Thoracic aorta (tissue), 2 donors: Measurements from ENCODE around the gene MAPK11. TPM values are rescaled to one million over a fixed set of nuclear protein-coding genes. Genes with fewer than 3 reads are reported as not detected.

ENCODE experiments used
- ATAC-seq: fragments of 150-250 bp; one replicate; pipeline ENCODE4 v1.8.0; 2017; ENCODE audit warnings: low read depth; ENCODE audit not compliant: insufficient number of reproducible peaks, low FRiP score
- DNase-seq: peaks from one replicate; pipeline ENCODE4 v3.0.0-alpha.2; 2020; ENCODE audit warnings: low spot score
- H3K27ac ChIP-seq, 2 donors: fragments of 200-600 bp; sonication (generic); 1 replicate in 1 of 2; 2 replicates in 1 of 2; pipeline ENCODE4 v1.5.1; 2016; ENCODE audit warnings: mild to moderate bottlenecking in 2 of 2, moderate library complexity in 2 of 2
- H3K27me3 ChIP-seq: fragments of 200-600 bp; sonication (generic); replicated peaks from 2 replicates; pipeline ENCODE4 v1.6.0; 2016; ENCODE audit warnings: mild to moderate bottlenecking; ENCODE audit not compliant: insufficient read depth
- H3K36me3 ChIP-seq: fragments of 200-600 bp; sonication (generic); one replicate; pipeline ENCODE4 v1.5.1; 2016
- H3K4me1 ChIP-seq, 2 donors: fragments of 200-600 bp; sonication (generic); 1 replicate in 1 of 2; 2 replicates in 1 of 2; pipeline versions ENCODE4 v1.5.1 to v1.6.0; 2016; ENCODE audit warnings: low read depth in 2 of 2, mild to moderate bottlenecking in 1 of 2; ENCODE audit not compliant: control insufficient read depth in 1 of 2
- H3K4me3 ChIP-seq: fragments of 200-600 bp; sonication (generic); 2 replicates; pipeline ENCODE4 v1.5.1; 2016; ENCODE audit warnings: mild to moderate bottlenecking
- H3K9me3 ChIP-seq: fragments of 200-600 bp; sonication (generic); 2 replicates; pipeline ENCODE4 v1.5.1; 2016
- total RNA-seq, 2 donors: library from RNA; depleted of rRNA; stranded (reverse); fragments of >200 nt; gene quantifications; one replicate each; pipeline versions ENCODE4 v1.1.0 to v1.2.3, GENCODE V29; 2016
- TF ChIP-seq, protein P1 (sequence below): fragments of 200-600 bp; sonication (generic); IDR thresholded peaks from one replicate; pipeline ENCODE4 v1.5.1; 2019; ENCODE audit warnings: antibody characterized with exemption

MAPK11 gene
- total RNA-seq, 2 donors from 2014 or later, result 5.8 to 8.8 TPM

DNA sequence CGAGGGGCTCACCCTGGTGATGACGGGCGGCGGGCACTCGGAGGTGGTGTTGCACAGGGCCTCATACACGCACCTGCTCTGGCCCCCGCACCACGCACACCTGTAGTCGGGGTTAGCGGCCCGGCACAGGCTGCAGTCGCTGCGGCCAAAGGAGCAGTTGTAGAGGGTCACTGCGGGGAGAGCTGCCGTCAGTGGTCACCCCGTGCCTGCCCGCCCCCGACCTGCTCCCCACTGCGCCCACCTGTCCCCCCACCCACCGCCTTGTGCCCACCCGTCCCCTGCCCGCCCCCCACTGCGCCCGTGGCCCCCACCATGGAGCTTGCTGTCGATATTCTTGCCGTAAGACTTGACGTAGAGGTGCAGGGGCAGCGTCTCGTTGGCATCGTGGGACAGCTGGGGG lies 13.6 kb upstream of the MAPK11 start:
- TF ChIP-seq, protein P1, sequence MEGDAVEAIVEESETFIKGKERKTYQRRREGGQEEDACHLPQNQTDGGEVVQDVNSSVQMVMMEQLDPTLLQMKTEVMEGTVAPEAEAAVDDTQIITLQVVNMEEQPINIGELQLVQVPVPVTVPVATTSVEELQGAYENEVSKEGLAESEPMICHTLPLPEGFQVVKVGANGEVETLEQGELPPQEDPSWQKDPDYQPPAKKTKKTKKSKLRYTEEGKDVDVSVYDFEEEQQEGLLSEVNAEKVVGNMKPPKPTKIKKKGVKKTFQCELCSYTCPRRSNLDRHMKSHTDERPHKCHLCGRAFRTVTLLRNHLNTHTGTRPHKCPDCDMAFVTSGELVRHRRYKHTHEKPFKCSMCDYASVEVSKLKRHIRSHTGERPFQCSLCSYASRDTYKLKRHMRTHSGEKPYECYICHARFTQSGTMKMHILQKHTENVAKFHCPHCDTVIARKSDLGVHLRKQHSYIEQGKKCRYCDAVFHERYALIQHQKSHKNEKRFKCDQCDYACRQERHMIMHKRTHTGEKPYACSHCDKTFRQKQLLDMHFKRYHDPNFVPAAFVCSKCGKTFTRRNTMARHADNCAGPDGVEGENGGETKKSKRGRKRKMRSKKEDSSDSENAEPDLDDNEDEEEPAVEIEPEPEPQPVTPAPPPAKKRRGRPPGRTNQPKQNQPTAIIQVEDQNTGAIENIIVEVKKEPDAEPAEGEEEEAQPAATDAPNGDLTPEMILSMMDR, result no peak
- Histone ChIP-seq H3K9me3 (no peaks in the 10 kb centered on the region), H3K4me1 (no peaks in the 10 kb centered on the region), H3K36me3 (peaks cover 84% of the 10 kb centered on the region), H3K27me3 (no peaks in the 10 kb centered on the region), H3K27ac (no peak overlapping the region), H3K4me3 (no peak overlapping the region)
- DNase-seq (no peak), ATAC-seq (no peak)

DNA sequence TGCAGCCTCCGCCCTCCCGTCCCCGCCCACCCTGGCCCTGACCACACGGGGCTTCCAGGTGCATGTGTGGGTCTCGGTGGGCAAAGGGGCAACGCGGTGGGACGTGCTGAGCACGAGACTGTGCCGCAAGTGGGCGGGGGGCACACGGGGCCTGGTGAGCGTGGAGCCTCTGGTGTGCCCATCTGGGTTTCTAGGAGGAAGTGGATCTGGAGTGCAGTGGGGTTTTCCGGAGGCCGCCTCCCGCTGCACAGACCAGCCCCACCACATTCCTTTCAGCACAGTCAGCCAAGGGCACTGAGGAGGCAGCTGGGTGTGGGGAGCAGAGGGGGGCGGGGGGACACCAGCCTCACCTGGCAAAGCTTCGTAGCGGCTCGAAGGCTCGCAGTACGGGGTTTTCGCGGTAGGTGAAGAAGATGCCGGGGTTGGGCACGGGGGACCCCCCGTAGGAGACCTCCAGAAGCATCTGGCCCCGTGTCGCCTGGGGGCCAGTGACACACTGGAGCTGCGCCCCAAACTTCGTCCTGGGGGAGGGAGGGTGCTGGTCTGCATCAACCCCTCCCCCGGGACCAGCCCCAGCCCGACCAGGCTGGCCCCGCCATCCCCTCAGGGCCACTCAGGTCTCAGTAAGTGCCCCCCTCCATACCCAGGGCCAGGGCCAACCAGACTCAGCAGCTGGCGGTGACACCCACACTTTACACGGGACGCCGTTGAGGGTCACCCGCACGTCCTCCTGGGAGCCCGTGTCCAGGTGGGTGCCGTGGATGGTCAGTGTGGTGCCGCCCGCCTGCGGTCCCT lies 12.4 kb upstream of the MAPK11 start:
- H3K27me3 ChIP-seq, result no peaks in the 10 kb centered on the region
- ATAC-seq, result no peak
- peaks cover 84% of the 10 kb centered on the region for H3K36me3 ChIP-seq
- TF ChIP-seq, protein P1, result no peak
- H3K27ac ChIP-seq, result no peak overlapping the region
- H3K9me3 ChIP-seq, result no peaks in the 10 kb centered on the region
- no peak for DNase-seq
- H3K4me3 ChIP-seq, result no peak overlapping the region
- no peaks in the 10 kb centered on the region for H3K4me1 ChIP-seq

DNA sequence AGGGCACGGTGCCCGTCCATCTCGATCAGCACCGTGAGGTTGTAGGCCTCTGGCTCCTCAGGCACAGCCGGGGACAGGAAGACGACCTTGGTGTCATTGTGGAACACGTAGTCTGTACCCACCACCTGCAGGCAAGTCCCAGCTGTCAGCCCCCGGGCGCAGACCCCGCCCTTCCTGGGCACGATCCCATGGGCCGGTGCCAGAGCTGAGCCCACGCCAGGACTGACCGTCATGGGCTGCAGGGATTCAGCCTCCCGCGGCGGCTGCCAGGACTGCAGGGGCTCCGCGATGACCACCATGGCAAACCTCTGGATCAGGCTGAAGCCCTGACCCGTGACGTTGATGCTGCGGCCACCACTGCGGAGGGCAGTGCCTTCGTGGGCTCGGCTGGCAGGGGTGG lies 11.8 kb upstream of the MAPK11 start:
- no peaks in the 10 kb centered on the region for H3K4me1 ChIP-seq
- ATAC-seq (no peak), DNase-seq (no peak)
- no peaks in the 10 kb centered on the region for H3K9me3 ChIP-seq
- H3K27ac ChIP-seq, result no peak overlapping the region
- H3K4me3 ChIP-seq, result no peak overlapping the region
- H3K27me3 ChIP-seq, result no peaks in the 10 kb centered on the region
- TF ChIP-seq, protein P1, result no peak
- peaks cover 84% of the 10 kb centered on the region for H3K36me3 ChIP-seq

DNA sequence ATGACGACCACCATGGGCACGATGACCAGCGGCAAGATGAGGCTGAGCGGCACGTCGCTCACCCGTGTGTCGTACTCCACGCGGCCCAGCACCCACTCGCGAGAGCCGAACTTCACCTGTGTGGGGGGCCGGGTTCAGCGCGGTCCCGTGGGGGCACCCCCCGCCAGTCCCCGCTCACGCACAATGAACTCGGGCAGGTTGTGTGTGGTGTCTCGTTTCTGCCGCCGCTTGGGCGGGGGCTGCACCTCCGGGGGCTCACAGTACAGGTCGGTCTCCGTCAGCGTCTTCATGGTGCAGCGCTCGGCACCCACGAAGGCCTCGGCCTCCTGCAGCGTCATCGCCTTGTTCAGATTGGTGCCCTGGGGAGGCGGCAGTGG lies 11.2 kb upstream of the MAPK11 start:
- Histone ChIP-seq H3K4me3 (no peak overlapping the region), H3K27me3 (no peaks in the 10 kb centered on the region), H3K9me3 (no peaks in the 10 kb centered on the region), H3K4me1 (no peaks in the 10 kb centered on the region), H3K27ac (no peak overlapping the region), H3K36me3 (peaks cover 82% of the 10 kb centered on the region)
- DNase-seq, result no peak
- TF ChIP-seq, protein P1, result no peak
- ATAC-seq, result no peak

DNA sequence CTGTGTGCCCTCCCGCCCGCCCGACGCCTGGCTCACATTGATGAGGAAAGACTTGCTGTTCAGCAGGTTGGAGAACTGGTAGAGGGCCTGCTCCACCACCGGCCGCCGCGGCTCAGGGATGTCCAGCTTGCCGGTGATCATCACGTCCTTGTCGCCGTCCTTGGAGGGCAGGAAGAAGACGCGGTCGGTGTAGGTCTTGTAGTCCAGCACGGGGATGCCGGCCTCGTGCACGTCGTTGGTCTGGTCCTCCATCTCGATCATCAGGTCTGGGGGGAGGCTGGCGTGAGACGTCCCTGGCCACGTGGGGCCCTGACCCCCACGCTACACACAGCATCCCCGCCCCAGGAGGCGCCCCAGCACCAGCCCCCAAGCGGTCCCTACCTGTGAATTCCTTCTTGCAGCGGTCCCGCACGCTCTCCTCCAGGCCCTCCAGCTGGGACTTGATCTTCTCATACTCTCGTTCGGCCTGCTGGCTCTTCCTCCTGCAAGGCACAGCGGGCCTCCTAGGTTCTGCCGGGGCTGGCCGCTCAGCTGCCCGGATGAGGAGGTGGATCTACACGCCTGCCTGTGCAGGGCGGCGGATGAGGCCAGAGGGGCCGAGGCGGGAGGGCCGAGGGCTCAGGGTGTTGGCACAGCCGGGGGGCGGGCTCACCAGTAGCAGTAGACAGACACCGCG lies 10.7 kb upstream of the MAPK11 start:
- no peak overlapping the region for H3K27ac ChIP-seq
- no peaks in the 10 kb centered on the region for H3K9me3 ChIP-seq

More for the DNA sequence above, 10.7 kb upstream of the MAPK11 start:
- TF ChIP-seq, protein P1, result no peak
- H3K4me3 ChIP-seq, result no peak overlapping the region
- no peak for ATAC-seq
- DNase-seq, result no peak
- H3K36me3 ChIP-seq, result peaks cover 77% of the 10 kb centered on the region
- no peaks in the 10 kb centered on the region for H3K4me1 ChIP-seq
- no peaks in the 10 kb centered on the region for H3K27me3 ChIP-seq
